Natural killer cell (primary cell): ENCODE data around the gene SLC17A1. TPM values are rescaled to one million over a fixed set of nuclear protein-coding genes. Genes with fewer than 3 reads are reported as not detected.

Experiments
- ATAC-seq, 3 donors: fragments of 150-1000 bp in 2 of 3; fragments of 200-7000 bp in 1 of 3; cut with Tn5 transposase; 1 replicate in 1 of 3; 2 replicates in 2 of 3; pipeline ENCODE4 v1.10.0; 2021; ENCODE audit warnings: mild to moderate bottlenecking in 2 of 3, moderate library complexity in 2 of 3
- DNase-seq, 2 donors: peaks; one replicate each; pipeline versions ENCODE4 v3.0.0 to v3.0.0-alpha.2; 2013 to 2021; ENCODE audit warnings: mixed read lengths in 1 of 2
- H3K27ac ChIP-seq: one replicate; pipeline ENCODE4 v1.5.1; 2013; ENCODE audit warnings: mild to moderate bottlenecking, low read length
- H3K27me3 ChIP-seq: one replicate; pipeline ENCODE4 v1.6.1; 2013; ENCODE audit warnings: low read length; ENCODE audit not compliant: control insufficient read depth, insufficient read depth
- H3K36me3 ChIP-seq: one replicate; pipeline ENCODE4 v1.6.1; 2013; ENCODE audit warnings: low read length; ENCODE audit not compliant: control insufficient read depth, insufficient read depth
- H3K4me1 ChIP-seq: one replicate; pipeline ENCODE4 v1.6.1; 2013; ENCODE audit warnings: low read length; ENCODE audit not compliant: control insufficient read depth, insufficient read depth
- H3K4me3 ChIP-seq: one replicate; pipeline ENCODE4 v1.5.1; 2013; ENCODE audit warnings: low read length
- H3K9me3 ChIP-seq: one replicate; pipeline ENCODE4 v1.6.1; 2013; ENCODE audit warnings: low read length; ENCODE audit not compliant: control insufficient read depth, insufficient read depth
- H3K27ac Mint-ChIP-seq, 2 donors: one replicate each; pipeline ENCODE4 v1.8.0; 2022; ENCODE audit warnings: mild to moderate bottlenecking in 2 of 2, mixed read lengths in 2 of 2, moderate library complexity in 1 of 2
- H3K27me3 Mint-ChIP-seq, 2 donors: one replicate each; pipeline ENCODE4 v1.8.0; 2022; ENCODE audit warnings: low read depth in 2 of 2, mixed read lengths in 2 of 2
- H3K36me3 Mint-ChIP-seq: one replicate; pipeline ENCODE4 v1.8.0; 2022; ENCODE audit warnings: mixed read lengths
- H3K4me1 Mint-ChIP-seq, 2 donors: one replicate each; pipeline ENCODE4 v1.8.0; 2022; ENCODE audit warnings: mixed read lengths in 2 of 2
- H3K4me3 Mint-ChIP-seq: one replicate; pipeline ENCODE4 v1.8.0; 2022; ENCODE audit warnings: mild to moderate bottlenecking, moderate library complexity, mixed read lengths
- H3K9me3 Mint-ChIP-seq, 2 donors: one replicate each; pipeline ENCODE4 v1.8.0; 2022; ENCODE audit warnings: mixed read lengths in 2 of 2
- CTCF ChIP-seq: fragments of 200-600 bp; IDR thresholded peaks from one replicate; pipeline ENCODE4 v1.8.0; 2022; ENCODE audit warnings: antibody characterized with exemption
- WGBS: methylation state at CpG from one replicate; pipeline ENCODE4 v1.1.7; 2013; ENCODE audit warnings: missing lambda C conversion rate; ENCODE audit not compliant: insufficient coverage; 5-methylcytosine and 5-hydroxymethylcytosine counted together
- intact Hi-C: fragments of 100-400 bp; cut with micrococcal nuclease; formaldehyde crosslinking; loops from one replicate; pipeline ENCODE4 v1.14.2; 2022
- total RNA-seq, 4 donors: library from RNA; stranded (reverse); fragments of 120-200 nt in 1 of 4; gene quantifications; one replicate each; pipeline versions ENCODE4 v1.2.3 to v1.2.4, GENCODE V29; 2013 to 2022

The SLC17A1 gene
- total RNA-seq, 3 donors from 2014 or later (not counting 1 experiment from before 2014, with no cell fraction given): 0.27 to 0.71 (median 0.50) TPM

- Histone ChIP-seq H3K27ac (no peak overlapping the region), H3K4me1 (no peaks in the 10 kb centered on the region), H3K36me3 (no peaks in the 10 kb centered on the region), H3K4me3 (no peak overlapping the region), H3K27me3 (no peaks in the 10 kb centered on the region), H3K9me3 (no peaks in the 10 kb centered on the region)
- no peak for DNase-seq
- no peak for ATAC-seq
- Mint-ChIP-seq H3K27ac (no peak overlapping the region), H3K27me3 (peaks cover 31 to 33% of the 10 kb centered on the region in 2 donors), H3K4me1 (no peaks in the 10 kb centered on the region), H3K9me3 (no peaks in the 10 kb centered on the region), H3K4me3 (no peak overlapping the region), H3K36me3 (no peaks in the 10 kb centered on the region)
- intact Hi-C loops: no loop called here
- 70% methylated on average over 4 of the region's 6 CpGs for WGBS
- TF ChIP-seq CTCF: no peak
Measured at GRCh38 chr6:25757936-25758642, 73.8 kb downstream of the SLC17A1 start.

GRCh38 chr6:25756382-25757363 is 75.2 kb downstream of the SLC17A1 start:
- no peak for TF ChIP-seq CTCF
- Mint-ChIP-seq H3K9me3 (no peaks in the 10 kb centered on the region), H3K27me3 (peaks cover 21 to 33% of the 10 kb centered on the region in 2 donors), H3K4me1 (no peaks in the 10 kb centered on the region), H3K4me3 (no peak overlapping the region), H3K27ac (no peak overlapping the region), H3K36me3 (no peaks in the 10 kb centered on the region)
- intact Hi-C loops: no loop called here
- no peaks in the 10 kb centered on the region for H3K36me3 ChIP-seq
- H3K27ac ChIP-seq: no peak overlapping the region
- ATAC-seq: no peak
- 85% methylated on average over 8 of the region's 9 CpGs for WGBS
- no peaks in the 10 kb centered on the region for H3K27me3 ChIP-seq
- H3K4me3 ChIP-seq: no peak overlapping the region
- H3K4me1 ChIP-seq: no peaks in the 10 kb centered on the region
- no peaks in the 10 kb centered on the region for H3K9me3 ChIP-seq
- DNase-seq: no peak

GRCh38 chr6:25755483-25755882 is 76.4 kb downstream of the SLC17A1 start:
- intact Hi-C loops: no loop called here
- Histone ChIP-seq H3K27me3 (no peaks in the 10 kb centered on the region), H3K27ac (no peak overlapping the region), H3K9me3 (no peaks in the 10 kb centered on the region), H3K4me3 (no peak overlapping the region), H3K4me1 (no peaks in the 10 kb centered on the region), H3K36me3 (no peaks in the 10 kb centered on the region)
- Mint-ChIP-seq H3K4me3 (no peak overlapping the region), H3K36me3 (no peaks in the 10 kb centered on the region), H3K4me1 (no peaks in the 10 kb centered on the region), H3K27ac (no peak overlapping the region), H3K27me3 (peaks cover 21 to 27% of the 10 kb centered on the region in 2 donors), H3K9me3 (no peaks in the 10 kb centered on the region)
- ATAC-seq (no peak), DNase-seq (no peak)
- 96% methylated on average over 1 of the region's 1 CpG for WGBS
- TF ChIP-seq CTCF: no peak
